Measurements from ENCODE around the gene SENP2. TPM values are rescaled to one million over a fixed set of nuclear protein-coding genes. Genes with fewer than 3 reads are reported as not detected.
"Not testable (repeated sequence)": the region's sequence is repeated elsewhere in the genome, so short reads cannot be mapped to it uniquely, and the experiment has no call there.

SENP2 gene
- total RNA-seq, 1 donor from 2014 or later: 25.1 TPM

DNA sequence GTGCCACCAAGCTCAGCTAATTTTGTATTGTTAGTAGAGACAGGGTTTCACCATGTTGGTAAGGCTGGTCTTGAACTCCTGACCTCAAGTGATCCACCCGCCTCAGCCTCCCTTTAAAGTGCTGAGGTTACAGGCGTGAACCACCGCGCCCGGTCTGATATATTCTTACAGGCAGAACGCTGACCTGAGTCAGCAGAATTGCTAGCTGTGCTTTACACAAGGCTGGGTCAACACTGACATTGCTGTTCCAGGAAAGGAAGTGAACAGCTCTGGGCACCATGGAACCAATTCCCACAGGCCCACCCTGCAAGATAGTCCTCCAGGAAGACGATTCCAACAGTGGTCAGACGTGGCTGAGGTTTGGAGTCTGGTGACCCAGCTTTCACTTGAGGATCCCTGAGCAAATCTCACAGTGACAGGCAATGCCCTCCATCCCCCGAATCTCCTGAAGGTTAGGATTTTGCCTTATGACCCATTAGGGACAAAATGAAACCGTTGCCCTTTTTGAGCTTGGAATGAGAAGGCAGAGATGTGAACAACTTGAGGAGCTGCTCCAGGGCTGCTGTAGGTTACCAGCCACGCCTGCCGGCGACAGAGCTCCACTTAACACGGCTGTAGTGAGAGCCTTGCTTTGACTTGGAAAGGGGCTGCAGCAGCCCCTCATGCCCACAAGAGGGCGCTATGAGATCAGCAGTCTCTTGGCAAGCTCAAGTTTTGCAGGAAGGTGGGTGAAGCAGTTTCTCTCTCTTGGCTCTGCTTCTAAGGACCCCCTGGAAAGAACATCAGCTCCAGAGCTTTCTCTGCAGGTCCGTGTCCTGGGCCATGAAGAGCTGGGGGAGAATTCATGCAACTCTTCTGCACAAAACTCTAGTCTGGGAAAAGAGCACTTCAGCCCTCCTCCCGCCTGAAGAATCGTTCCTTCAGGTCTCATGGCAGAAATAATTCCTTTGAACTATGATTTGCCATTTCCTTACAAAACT, 74.1 kb downstream of the SENP2 start:
- ATAC-seq (peak; percentile 62), DNase-seq (ENCODE audit: missing footprints) (peak; percentile 87)
- intact Hi-C loops (cut with DNase I): loop anchor here (5.0 kb wide), 1 partner anchor 107 kb away; no protein-coding TSS in a partner anchor

DNA sequence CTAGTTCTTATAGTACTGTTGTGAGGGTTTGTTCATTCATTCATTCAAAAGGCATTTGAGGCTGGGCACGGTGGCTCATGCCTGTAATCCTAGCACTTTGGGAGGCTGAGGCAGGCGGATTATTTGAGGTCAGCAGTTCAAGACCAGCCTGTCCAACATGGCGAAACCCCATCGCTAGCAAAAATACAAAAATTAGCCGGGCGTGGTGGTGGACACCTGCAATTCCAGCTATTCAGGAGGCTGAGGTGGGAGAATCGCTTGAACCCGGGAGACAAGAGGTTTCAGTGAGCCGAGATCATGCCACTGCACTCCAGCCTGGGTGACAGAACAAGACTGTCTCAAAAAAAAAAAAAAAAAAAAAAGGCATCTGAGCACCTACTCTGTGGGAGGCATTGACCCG, 75.2 kb downstream of the SENP2 start:
- not testable (repeated sequence) for DNase-seq (ENCODE audit: missing footprints); ATAC-seq
- intact Hi-C loops (cut with DNase I): loop anchor here (5.0 kb wide), 1 partner anchor 106 kb away; no protein-coding TSS in a partner anchor

DNA sequence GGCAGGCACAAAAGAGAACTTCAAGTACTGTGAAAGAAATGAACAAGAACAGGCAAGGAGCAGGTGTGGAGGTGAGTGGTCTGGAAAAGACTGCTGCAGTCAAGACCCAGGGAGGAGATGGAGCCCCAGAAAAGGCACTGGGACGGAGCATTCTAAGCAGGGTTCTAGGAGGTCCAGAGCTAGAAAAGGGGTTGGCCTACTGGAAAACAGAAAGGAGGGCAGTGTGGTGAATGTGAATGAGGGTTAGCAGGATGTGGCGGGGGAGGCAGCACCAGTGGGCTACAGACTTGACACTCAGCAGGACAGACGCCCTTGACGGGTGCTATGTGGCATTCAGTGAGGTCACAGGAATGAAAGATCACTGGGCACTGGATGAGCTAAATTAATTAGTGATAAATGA, 75.7 kb downstream of the SENP2 start:
- intact Hi-C loops (cut with DNase I): loop anchor here (5.0 kb wide), 1 partner anchor 106 kb away; no protein-coding TSS in a partner anchor
- no peak for DNase-seq (ENCODE audit: missing footprints)
- no peak for ATAC-seq

DNA sequence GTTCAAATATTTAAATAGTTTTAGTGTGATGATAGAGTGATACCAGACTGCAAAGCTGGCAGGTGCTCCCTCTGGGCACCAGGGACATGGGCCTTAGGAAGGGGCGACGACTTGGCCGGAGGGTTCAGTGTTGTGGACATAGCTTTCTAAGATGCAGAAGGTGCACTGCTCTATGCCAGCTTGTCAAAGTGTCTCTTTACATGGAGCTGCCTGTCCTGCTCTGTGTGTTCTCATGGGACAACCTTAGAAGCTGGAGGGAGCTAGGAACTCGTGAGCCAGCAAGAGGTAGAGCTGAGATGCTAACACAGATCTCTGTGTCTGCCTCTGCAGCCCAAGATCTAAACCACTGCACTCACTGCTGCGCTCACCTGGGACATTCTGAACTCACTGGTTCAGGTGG, 77.8 kb downstream of the SENP2 start:
- DNase-seq (ENCODE audit: missing footprints): no peak
- no peak for ATAC-seq
- intact Hi-C loops (cut with DNase I): loop anchor here (5.0 kb wide), 1 partner anchor 103 kb away; no protein-coding TSS in a partner anchor

DNA sequence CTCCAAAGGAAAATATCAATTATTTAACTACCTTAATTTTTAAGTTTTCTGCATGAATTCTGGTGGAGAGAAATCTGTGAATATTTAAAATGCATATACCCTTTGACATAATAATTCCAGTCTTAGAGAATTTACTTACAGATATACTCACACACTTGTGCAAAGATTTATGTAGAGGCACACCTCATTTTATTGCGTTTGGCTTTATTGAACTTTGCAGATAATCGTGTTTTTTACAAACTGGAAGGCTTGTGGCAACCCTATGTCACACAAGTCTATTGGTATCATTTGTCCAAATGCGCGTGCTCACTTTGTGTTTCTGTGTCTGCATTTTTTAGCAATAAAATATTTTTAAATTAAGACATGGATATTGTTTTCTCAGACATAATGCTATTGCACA, 81.5 kb downstream of the SENP2 start:
- ATAC-seq (no peak), DNase-seq (ENCODE audit: missing footprints) (no peak)
- intact Hi-C loops (cut with DNase I): no loop called here

DNA sequence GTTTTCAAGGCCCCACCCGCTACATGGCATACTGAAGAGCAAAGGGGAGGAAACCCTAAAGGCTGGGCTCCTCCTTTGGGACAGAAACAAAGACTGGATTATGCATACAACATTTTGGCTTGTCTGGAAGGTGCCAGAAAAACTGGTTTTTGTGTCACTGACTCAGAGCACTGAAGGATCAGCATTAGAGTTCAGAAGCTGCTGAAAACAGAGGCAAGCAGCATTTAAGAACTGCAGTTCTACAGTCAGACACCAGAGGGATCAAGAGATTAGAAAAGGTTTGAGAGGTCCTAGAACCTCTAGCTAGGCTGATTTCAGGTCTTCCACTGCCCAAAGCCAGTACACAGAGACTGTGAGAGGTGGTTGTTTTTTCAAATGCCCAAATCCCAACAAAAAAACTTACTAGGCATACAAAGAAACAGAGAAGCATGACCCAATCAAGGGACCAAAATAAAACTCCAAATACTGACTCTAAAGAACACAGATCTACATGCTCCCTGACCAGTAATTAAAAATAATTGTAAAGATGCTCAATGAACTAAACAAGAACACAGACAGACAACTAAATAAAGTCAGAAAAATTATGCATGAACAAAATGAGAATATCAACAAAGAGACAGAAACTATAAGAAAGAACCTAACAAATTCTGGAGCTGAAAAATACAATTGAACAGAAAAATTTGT, 91.2 kb downstream of the SENP2 start:
- intact Hi-C loops (cut with DNase I): loop anchor here (5.0 kb wide), 1 partner anchor 90 kb away; no protein-coding TSS in a partner anchor
- ATAC-seq: no peak

DNA sequence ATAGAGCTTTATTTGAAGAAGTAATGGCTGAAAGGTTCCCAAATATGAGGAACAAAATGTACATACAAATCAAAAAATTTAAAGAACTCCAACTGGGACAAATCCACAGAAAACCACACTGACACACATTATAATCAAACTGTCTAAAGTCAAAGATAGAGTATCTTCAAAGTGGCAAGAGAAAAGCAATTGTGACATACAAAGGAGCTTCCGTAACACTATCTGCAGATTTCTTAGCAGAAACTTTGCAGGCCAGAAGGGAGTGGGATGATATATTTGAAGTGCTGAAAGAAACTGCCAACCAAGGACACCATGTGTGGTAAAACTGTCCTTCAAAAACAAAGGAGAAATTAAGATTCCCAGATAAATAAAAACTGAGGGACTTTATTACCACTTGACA, 91.9 kb downstream of the SENP2 start:
- no peak for ATAC-seq
- intact Hi-C loops (cut with DNase I): loop anchor here (5.0 kb wide), 1 partner anchor 89 kb away; no protein-coding TSS in a partner anchor
- no peak for DNase-seq (ENCODE audit: missing footprints)

More for the DNA sequence above, 91.2 kb downstream of the SENP2 start:
- DNase-seq (ENCODE audit: missing footprints): no peak

DNA sequence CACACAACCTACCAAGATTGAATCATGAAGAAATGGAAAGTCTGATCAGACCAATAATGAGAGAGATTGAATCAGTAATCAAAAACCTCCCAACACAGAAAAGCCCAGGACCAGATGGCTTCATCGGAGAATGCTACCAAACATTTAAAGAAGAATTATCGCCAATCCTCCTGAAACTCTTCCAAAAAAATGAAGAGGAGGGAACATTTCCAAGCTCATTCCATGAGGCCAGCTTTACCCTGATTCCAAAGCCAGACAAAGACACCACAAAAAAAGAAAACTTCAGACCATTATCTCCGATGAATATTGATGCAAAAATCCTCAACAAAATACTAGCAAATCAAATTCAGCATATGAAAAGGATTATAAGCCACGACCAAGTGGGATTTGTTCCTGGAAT, 94.1 kb downstream of the SENP2 start:
- intact Hi-C loops (cut with DNase I): no loop called here
- no peak for ATAC-seq
- DNase-seq (ENCODE audit: missing footprints): no peak

Other genes starting within 250 kb of the SENP2 start
- 8.0 TPM for gene MAP3K13, start 223.2 kb upstream of the SENP2 start, total RNA-seq
- 10.0 TPM for gene TMEM41A, start 87.3 kb upstream of the SENP2 start, total RNA-seq
- 0.22 TPM for gene LIPH, start 33.7 kb upstream of the SENP2 start, total RNA-seq
- 15.9 TPM for gene IGF2BP2, start 238.7 kb downstream of the SENP2 start, total RNA-seq